AG20443 (cell line): ENCODE measurements around the gene CMTR1.
"Not testable (repeated sequence)": the region's sequence is repeated elsewhere in the genome, so short reads cannot be mapped to it uniquely, and the experiment has no call there.

ENCODE experiments used
- DNase-seq: peaks from one replicate; pipeline ENCODE4 v3.0.0; 2012; ENCODE audit warnings: low spot score, mixed read lengths

CMTR1 gene, protein sequence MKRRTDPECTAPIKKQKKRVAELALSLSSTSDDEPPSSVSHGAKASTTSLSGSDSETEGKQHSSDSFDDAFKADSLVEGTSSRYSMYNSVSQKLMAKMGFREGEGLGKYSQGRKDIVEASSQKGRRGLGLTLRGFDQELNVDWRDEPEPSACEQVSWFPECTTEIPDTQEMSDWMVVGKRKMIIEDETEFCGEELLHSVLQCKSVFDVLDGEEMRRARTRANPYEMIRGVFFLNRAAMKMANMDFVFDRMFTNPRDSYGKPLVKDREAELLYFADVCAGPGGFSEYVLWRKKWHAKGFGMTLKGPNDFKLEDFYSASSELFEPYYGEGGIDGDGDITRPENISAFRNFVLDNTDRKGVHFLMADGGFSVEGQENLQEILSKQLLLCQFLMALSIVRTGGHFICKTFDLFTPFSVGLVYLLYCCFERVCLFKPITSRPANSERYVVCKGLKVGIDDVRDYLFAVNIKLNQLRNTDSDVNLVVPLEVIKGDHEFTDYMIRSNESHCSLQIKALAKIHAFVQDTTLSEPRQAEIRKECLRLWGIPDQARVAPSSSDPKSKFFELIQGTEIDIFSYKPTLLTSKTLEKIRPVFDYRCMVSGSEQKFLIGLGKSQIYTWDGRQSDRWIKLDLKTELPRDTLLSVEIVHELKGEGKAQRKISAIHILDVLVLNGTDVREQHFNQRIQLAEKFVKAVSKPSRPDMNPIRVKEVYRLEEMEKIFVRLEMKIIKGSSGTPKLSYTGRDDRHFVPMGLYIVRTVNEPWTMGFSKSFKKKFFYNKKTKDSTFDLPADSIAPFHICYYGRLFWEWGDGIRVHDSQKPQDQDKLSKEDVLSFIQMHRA

DNA sequence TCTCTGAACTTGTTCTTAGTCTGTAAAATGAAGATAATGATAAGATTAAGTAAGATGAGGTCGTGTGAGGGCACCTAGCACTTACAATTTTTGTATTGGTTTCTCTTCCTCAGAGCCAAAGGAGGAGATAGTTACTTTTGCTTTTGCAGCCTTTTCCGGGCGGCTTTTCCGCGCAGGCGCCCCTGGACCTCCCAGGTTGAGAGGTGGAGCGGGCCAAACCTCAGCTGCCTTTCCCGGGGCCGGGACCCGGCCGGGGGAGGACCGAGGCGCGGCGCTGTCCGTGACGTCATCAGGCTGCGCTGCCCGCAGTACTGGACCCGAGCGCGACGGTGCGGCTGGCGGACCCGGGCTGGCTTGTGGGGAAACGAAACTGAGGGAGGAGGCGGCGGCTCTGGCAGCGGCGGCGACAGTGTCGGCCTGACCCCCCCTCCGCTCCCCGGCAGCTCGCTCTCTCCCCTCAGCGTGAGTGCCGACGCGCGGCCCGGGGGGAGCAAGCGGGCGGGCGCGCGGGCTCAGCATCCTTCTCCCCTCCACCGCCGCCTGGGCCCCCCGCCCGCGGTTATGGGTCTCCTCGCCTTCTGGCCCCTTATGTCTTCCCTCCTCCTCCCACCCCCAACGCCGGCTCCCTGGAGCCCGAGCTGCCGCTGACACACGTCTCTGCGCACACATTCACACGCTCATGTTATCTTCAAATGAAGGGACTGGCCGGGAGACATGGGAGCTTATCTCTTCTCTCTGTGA is at the start of gene CMTR1:
TSS of gene CMTR1 (plus strand) at position 306 of the 741 bp plus-strand sequence. CDS start 2,409 bp downstream, outside the sequence.
- DNase-seq, result peak; percentile 99

DNA sequence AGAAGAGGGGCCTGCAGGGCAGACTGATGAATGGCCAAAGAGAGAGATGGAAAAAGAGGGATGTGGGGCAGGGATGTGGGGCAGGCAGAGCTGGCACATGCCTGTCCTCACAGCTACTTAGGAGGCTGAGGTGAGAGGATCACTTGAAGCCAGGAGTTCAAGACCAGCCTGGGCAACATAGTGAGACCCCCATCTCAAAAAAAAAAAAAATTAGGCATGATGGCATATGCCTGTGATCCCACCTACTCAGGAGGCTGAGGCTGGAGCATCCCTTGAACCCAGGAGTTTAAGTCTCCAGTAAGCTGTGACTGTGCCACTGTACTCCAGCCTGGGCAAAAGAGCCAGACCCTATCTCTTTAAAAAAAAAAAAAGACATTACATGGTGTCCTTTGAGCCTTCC is 44.4 kb upstream of the CMTR1 start:
- no peak for DNase-seq

DNA sequence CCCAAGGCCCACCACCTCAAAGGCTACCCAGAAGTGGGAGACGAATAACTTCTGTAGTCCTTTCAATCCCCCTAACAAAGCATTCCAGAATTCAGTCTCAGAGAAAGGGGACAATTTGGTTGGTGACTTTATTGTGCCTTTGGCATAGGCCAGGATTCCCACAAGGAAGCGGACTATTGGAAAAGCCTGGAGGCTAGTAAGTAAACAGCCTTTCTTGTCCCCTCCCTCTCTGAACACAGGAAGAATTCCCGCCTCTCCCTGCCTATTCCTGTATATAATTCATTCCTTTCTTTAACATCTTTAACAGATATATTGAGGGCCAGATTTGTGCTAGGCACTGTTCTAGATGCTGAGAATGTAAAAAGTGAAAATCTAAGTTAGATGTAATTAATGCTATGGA is 43.2 kb upstream of the CMTR1 start:
- DNase-seq, result no peak

DNA sequence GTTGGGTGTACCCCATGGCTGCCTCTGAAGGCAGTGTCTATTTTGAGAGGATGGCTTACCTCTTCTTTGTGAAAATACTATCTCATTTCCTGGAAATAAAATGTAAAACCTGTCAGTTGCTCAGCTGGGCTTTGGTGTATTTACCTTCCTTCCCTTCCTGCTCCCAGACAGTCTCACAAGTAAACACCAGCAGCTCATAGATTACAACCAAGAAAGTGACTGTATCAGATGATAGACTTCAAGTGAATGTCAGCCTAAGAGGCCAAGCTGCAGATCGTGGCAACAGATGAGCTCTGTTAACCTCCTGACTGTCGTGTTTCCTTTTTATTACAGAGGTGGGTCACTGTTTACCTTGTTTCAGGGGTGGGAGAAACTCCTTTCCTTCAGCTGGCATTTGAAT is 41.9 kb upstream of the CMTR1 start:
- no peak for DNase-seq

DNA sequence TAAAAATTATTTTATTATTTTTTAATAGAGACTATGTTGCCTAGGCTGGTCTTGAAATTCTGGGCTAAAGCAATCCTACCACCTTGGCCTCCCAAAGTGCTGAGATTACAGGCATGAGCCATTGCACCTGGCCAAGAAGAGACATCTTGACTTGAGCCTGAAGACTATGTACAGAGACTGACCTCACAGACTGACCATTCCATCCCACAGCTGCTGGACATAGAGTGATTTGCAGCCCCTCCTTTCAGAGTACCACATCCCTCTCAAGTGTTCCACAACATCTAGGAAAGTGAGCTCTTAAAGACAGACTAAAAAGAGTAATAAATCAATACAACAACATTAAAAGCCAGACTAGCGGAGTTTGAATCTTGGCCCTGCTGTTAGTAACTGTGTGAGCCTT is 40.2 kb upstream of the CMTR1 start:
- no peak for DNase-seq

DNA sequence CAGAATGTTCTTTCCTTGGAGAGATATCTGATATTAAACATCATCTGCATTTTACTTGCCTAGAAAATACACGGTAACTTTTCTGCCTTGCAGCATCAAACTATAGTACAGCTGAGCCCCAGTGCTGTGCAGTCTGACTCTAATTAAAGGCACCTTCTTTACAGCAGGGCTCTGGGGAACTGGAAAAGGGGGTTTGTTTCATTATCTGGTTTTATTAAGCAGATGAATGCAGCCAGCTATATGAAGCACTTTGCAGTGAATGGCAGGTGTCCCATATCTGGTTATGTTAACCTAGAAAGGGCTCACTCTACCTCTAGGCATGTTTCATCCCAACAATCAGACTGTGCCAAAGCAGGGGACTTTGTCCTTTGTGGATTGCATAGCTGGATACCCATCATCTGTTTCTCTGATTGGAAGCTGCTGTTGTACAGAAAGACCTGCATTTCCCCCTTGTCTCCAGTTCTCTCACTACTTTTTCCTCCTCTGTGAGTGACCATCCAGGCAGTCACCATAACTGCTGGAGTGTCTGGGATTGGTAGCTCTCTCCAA is 39.6 kb upstream of the CMTR1 start:
- no peak for DNase-seq

DNA sequence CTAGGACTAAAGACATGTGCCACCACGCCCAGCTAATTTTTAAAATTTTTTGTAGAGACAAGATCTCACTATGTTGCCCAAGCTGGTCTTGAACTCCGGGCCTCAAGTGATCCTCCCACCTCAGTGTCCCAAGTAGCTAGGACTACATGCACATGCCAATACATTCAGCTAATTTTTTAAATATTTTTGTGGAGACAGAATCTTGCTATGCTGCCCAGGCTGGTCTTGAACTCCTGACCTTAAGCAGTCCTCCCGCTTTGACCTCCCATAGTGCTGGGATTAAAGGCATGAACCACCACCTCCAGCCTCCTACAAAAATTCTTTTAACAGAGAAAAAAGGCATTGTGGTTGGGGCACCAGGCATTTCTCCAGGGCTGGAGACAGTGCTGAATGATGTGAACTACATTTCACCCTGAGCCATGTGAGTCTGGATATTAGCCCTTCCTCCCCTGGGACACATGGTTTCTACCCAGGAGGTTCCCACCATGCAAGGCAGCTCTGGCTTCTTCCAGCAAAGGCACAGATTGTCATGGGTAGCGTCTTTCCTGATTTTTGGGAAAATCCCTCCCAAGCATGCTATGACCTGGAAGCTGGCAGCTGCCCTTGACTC is 36.3 kb upstream of the CMTR1 start:
- DNase-seq, result peak; percentile 31

DNA sequence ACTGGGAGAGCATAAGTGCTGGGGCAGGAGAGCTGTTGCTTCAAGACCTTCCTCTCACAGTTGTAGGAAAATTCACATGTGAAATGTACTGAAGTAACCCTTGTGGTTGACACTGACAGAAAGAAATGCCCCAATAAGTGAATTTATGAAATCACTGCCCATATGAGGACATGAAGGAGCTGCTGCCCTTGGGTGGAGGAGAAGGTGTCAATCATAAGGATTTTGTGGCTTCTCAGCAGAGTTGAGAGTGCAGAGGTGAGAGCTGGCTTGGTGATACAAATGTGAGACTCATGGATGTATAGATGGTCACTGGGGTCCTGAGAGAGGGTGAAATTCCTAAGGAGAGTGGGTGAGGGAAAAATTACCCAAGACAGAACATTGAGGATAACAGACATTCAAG is 33.9 kb upstream of the CMTR1 start:
- no peak for DNase-seq

DNA sequence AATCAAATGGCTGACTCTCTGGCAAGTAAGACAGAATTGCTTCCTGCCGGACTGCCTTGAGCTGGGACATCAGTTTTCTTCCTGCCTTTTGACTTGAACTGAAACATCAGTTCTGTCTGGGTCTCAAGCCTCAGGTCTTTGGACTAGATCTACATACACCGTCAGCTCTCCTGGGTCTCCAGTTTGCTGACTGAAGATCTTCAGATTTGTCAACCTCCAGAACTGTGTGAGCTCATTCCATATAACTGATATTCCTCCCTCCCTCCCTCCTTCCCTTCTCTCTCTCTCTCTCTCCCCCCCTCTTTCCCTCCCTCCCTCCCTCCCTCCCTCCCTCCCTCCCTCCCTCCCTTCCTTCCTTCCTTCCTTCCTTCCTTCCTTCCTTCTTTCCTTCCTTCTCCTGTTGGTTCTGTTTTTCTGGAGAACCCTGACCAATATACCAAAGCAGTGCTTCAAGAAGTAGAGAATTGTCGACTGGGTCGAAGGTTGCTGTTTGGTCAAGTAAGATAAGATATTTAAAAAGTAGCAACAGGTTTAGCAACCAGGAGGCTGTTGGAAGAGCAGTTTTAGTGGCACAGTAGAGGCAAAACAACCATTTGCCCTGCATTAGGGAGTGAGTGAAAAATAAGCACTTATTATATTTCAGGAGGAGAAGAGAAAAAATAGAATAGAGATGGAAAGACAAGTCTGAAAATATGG is 33.1 kb upstream of the CMTR1 start:
- no peak for DNase-seq

DNA sequence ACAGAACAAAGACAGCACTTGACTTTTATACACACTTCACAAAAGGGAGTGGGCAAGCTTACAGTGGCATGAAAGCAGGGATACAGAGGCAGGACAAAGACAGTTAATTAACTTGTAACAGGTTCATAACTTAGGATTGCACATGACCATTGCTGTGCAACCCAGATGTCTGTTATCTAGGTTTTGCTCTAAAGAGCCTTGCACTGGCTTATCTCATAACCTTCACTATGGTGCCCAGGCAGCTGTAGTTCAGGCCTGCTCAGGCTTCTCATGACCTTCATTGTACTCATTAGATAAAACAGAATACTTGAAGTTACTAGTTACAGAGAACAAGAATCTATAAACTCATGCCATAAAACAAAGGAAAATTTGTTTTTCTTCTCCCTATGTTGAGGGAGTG is 31.4 kb upstream of the CMTR1 start:
- DNase-seq, result not testable (repeated sequence)

DNA sequence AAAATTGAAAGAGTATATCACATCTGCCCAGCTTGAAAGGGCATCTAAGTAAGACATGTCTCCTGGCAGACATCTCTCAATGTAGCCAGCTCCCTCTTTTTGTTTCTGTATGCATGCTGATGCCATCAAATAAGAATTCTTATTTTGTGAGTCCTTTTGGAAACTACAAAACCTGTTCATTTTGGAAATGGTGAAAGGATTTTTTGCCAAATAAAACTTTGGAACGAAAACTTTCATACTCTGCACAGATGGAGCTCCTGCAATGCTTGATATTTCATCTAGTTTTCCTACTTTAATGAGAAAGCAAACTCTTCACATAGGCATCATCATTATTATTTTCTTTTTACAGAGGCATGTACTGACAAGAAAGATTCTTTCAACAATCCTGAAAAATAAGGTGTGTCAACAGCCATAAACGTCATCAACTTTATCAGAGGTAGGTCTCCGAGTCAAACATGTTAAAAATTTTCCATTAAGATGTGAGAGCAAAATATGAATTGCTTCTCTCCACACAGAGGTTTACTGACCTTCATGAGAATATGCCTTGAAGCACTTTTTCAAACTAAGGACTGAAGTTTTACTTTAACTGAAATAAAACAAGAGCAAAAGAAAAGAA is 26.2 kb upstream of the CMTR1 start:
- no peak for DNase-seq

DNA sequence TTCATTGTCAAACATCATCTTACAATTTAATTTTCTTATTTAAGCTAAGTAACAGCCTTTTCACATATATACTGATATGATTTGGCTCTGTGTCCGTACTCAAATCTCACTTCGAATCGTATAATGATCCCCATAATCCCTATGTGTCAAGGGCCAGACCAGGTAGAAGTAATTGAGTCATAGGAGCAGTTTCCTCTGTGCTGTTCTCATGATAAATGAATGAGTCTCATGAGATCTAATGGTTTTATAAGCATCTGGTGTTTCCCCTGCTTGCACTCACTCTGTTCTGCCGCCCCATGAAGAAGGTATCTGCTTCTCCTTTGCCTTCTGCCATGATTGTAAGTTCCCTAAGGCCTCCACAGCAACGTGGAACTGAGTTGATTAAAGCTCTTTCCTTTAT is 25.1 kb upstream of the CMTR1 start:
- DNase-seq, result no peak

DNA sequence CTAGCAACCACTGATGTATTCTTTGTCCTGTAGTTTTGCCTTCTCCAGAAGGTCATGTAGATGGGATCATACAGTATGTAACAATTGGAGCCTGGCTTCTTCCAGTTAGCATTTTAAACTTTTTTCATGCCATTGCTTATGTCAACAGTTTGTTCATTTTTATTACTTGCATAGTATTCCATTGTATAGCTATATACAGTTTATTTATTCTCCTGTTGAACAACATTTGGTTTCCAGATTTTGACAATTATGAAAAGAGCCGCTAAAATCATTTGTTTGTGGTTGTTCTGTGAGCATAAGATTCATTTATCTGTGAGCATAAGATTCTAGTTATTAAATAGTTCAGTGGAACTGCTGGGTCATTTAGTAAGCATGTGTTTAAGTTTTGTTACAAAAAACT is 23.5 kb upstream of the CMTR1 start:
- no peak for DNase-seq

DNA sequence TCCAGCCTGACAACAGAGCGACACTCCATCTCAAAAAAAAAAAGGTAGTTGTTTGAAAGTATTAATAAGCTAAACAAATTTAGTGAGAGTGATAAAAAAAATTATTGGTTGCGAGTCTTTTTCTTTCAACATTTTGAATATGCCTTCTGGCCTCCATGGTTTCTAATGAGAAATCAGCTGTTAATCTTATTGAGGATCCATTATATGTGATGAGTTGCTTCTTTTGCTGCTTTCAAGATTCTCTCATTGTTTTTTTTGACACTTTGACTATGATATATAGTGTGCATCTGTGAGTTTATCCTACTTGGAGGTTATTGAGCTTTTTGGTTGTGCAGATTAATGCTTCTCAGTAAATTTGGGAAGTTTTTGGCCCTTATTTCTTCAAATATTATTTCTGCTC is 15.6 kb upstream of the CMTR1 start:
- no peak for DNase-seq

DNA sequence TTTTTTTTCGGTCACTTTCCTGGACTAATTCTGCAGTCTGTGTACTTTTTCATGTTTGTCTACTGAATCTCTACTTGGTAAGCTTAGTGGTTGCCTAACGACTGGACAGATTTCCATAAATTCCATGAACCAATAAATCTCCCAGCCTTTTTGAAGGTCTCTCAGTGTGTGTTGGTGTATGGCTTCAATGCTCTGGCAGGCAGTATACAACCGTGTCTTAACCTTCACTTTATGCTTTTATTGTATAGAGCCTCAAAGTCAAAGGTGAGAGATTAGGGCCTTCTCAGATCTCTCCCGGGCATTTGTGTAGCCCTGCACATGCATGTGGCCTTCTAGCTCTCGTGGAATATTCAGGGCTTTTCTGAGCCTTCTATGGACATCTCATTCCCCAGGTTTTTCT is 14.3 kb upstream of the CMTR1 start:
- DNase-seq, result no peak

DNA sequence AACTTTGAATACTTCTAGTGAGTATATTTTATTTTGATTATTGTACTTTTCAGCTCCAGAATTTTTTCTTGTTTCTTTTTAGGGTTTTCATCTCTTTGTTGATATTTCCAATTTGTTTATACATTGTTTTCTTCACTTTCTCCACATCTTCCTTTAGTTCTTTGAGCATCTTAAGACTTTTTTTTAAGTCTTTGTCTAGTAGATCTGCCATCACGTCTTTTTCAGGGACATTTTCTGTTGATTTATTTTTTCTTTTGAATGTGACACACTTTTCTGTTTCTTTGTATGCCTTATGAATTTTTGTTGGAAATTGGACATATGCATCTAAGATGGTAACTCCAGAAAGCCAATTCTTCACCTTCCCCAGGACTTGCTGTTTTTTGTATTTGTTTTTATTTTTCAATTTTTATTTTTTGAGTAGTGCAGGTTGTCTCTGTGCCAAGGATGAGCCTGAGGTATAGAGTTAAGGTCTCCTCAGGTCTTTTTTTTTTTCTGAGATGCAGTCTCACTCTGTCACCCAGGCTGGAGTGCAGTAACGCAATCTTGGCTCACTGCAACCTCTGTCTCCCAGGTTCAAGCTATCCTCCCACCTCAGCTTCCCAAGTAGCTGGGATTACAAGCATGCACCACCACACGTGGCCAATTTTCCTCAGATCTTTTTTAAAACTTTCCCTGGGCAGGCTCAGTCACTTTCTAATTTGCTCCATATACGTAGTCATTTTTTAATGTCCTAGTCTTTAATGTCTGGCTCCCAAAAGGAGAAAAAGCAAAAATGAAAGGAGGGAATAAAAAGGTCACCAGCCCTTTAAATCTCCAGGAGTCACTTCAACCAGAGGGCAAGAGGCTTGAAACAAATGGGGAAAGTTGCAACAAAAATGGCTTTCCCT is 6.7 kb upstream of the CMTR1 start:
- no peak for DNase-seq

DNA sequence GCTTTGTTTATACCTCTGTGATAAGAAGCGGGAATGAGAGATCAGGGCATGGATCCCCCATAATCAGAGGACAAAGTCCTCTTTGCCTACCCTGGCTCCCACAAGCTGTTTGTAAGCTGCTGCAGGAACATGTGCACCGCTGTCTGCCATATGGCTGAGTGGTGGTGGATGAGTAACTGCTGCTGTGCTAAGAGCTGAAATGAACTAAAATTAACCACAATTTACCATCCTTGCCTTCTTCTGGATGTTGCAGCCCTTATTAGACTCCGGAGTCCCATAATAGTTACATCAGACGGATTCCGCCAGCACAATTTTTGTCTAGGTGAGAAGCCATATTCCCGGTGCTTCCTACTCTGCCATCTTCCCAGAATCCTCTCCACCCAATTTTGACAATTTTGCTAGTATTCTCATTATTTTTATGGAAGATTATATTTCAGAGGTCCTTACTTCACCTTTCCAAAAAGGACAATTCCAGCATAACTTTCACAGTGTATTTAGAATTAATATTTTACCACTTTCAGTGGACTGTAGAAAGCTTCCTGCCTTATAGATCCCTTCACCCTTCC is 6.0 kb upstream of the CMTR1 start:
- no peak for DNase-seq

DNA sequence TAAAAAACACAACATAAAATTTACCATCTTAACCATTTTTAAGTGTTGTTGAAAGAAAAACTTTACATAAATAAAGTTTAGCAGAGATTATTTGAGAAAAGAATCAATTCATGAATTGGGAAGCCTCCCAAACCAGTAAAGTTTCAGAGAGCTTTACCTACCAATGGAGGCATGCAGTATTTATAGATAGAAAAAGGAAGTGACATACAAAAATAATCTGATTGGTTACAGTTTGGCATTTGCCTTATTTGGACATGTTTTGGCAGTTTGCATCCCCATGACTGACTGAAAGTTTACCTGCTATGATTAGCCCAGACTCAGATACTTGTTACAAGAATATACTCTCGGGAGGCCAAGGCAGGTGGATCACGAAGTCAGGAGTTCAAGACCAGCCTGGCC is 3.7 kb upstream of the CMTR1 start:
- DNase-seq, result no peak

DNA sequence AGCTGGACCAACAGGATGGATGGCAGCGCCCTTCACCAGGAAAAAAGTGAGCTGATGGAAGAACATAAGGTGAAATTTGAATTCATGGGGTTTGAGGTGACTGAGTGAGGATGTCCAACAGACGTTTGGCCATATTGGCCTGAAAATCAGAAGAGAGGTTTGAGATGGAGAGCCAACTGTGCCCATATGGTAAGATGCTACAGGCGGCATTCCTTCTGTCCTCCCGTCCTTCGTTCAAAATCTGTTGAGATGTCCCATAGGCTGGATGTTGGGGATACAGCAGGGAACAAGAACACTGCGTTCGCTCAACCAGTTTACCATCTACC is 468 bp upstream of the CMTR1 start:
- peak; percentile 25 for DNase-seq
